HG02884 (cell line): Measurements from ENCODE around the gene CACTIN.
"Not testable (repeated sequence)": the region's sequence is repeated elsewhere in the genome, so short reads cannot be mapped to it uniquely, and the experiment has no call there.

ENCODE experiments used
- ATAC-seq: cut with Tn5 transposase; IDR thresholded peaks from one replicate; pipeline ENCODE4 v1.9.1; 2021; ENCODE audit warnings: mild to moderate bottlenecking, moderate library complexity; ENCODE audit not compliant: unreplicated experiment

CACTIN gene

GRCh38 chr19:3632739-3633558 is 6.4 kb upstream of the CACTIN start:
- no peak for ATAC-seq

- ATAC-seq: no peak
Observed at GRCh38 chr19:3632098-3632497, 5.5 kb upstream of the CACTIN start.

GRCh38 chr19:3631053-3631861 is 4.7 kb upstream of the CACTIN start:
- no peak for ATAC-seq

GRCh38 chr19:3628766-3629165 is 2.2 kb upstream of the CACTIN start:
- ATAC-seq: not testable (repeated sequence)

- no peak for ATAC-seq
Observed at GRCh38 chr19:3627351-3627723, 747 bp upstream of the CACTIN start.

GRCh38 chr19:3625996-3626472 is 556 bp downstream of the CACTIN start:
- no peak for ATAC-seq

GRCh38 chr19:3623716-3624115 is 2.9 kb downstream of the CACTIN start:
- ATAC-seq: no peak

GRCh38 chr19:3622224-3622623 is 4.4 kb downstream of the CACTIN start:
- ATAC-seq: no peak

GRCh38 chr19:3621689-3622088 is 4.9 kb downstream of the CACTIN start:
- no peak for ATAC-seq

GRCh38 chr19:3620817-3621547 is 5.6 kb downstream of the CACTIN start:
- no peak for ATAC-seq

- ATAC-seq: no peak
Observed at GRCh38 chr19:3620145-3620816, 6.3 kb downstream of the CACTIN start.

- ATAC-seq: no peak
Observed at GRCh38 chr19:3619631-3620012, 7.0 kb downstream of the CACTIN start.

GRCh38 chr19:3618811-3619630 is 7.6 kb downstream of the CACTIN start:
- no peak for ATAC-seq

GRCh38 chr19:3618144-3618810 is 8.3 kb downstream of the CACTIN start:
- no peak for ATAC-seq

GRCh38 chr19:3617463-3617862 is 9.1 kb downstream of the CACTIN start:
- ATAC-seq: no peak

- no peak for ATAC-seq
Observed at GRCh38 chr19:3615524-3616135, 11.0 kb downstream of the CACTIN start.

- no peak for ATAC-seq
Observed at GRCh38 chr19:3614858-3615505, 11.6 kb downstream of the CACTIN start.

GRCh38 chr19:3613818-3614661 is 12.6 kb downstream of the CACTIN start:
- no peak for ATAC-seq
